Glutamatergic neuron (in vitro differentiated cells): ENCODE data around the gene SETD3. TPM values are rescaled to one million over a fixed set of nuclear protein-coding genes. Genes with fewer than 3 reads are reported as not detected.

Experiments used
- DNase-seq: peaks from one replicate; pipeline ENCODE4 v3.0.0; 2022
- H3K27ac Mint-ChIP-seq: one replicate; pipeline ENCODE4 v1.8.0; 2020; ENCODE audit warnings: mild to moderate bottlenecking, mixed read lengths, inconsistent platforms; ENCODE audit not compliant: unreplicated experiment
- H3K27me3 Mint-ChIP-seq: one replicate; pipeline ENCODE4 v1.8.0; 2020; ENCODE audit warnings: mild to moderate bottlenecking, moderate library complexity, mixed read lengths, inconsistent platforms; ENCODE audit not compliant: unreplicated experiment
- H3K36me3 Mint-ChIP-seq: one replicate; pipeline ENCODE4 v1.8.0; 2020; ENCODE audit warnings: mild to moderate bottlenecking, mixed read lengths, inconsistent platforms; ENCODE audit not compliant: unreplicated experiment
- H3K4me1 Mint-ChIP-seq: one replicate; pipeline ENCODE4 v1.8.0; 2020; ENCODE audit warnings: mild to moderate bottlenecking, low read depth, mixed read lengths, inconsistent platforms; ENCODE audit not compliant: unreplicated experiment
- H3K4me3 Mint-ChIP-seq: one replicate; pipeline ENCODE4 v1.8.0; 2020; ENCODE audit warnings: mild to moderate bottlenecking, mixed read lengths, inconsistent platforms; ENCODE audit not compliant: unreplicated experiment
- H3K9me3 Mint-ChIP-seq: one replicate; pipeline ENCODE4 v1.8.0; 2020; ENCODE audit warnings: mild to moderate bottlenecking, moderate library complexity, mixed read lengths, inconsistent platforms; ENCODE audit not compliant: unreplicated experiment
- total RNA-seq: library from RNA; stranded (reverse); fragmentation: NEBNext Ultra II Directional; extraction: Animal tissue kit (Norgen Biotek cat#: 25700); gene quantifications from one replicate; pipeline ENCODE4 v1.2.1, GENCODE V29; 2021; ENCODE audit not compliant: unreplicated experiment
- TF ChIP-seq, protein P1 (sequence below): fragments of 200-600 bp; sonication (generic); IDR thresholded peaks from one replicate; pipeline ENCODE4 v1.5.0; 2021; ENCODE audit not compliant: partially characterized antibody, unreplicated experiment

Gene SETD3
- total RNA-seq, 1 donor from 2014 or later = 46.2 TPM

GRCh38 chr14:99413172-99413571, 67.5 kb downstream of the SETD3 start:
- Mint-ChIP-seq H3K27ac (no peak overlapping the region), H3K4me1 (peaks cover 23% of the 10 kb centered on the region), H3K36me3 (no peaks in the 10 kb centered on the region), H3K9me3 (no peaks in the 10 kb centered on the region), H3K4me3 (no peak overlapping the region), H3K27me3 (no peaks in the 10 kb centered on the region)
- TF ChIP-seq, protein P1, sequence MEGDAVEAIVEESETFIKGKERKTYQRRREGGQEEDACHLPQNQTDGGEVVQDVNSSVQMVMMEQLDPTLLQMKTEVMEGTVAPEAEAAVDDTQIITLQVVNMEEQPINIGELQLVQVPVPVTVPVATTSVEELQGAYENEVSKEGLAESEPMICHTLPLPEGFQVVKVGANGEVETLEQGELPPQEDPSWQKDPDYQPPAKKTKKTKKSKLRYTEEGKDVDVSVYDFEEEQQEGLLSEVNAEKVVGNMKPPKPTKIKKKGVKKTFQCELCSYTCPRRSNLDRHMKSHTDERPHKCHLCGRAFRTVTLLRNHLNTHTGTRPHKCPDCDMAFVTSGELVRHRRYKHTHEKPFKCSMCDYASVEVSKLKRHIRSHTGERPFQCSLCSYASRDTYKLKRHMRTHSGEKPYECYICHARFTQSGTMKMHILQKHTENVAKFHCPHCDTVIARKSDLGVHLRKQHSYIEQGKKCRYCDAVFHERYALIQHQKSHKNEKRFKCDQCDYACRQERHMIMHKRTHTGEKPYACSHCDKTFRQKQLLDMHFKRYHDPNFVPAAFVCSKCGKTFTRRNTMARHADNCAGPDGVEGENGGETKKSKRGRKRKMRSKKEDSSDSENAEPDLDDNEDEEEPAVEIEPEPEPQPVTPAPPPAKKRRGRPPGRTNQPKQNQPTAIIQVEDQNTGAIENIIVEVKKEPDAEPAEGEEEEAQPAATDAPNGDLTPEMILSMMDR = no peak
- DNase-seq = no peak

DNA sequence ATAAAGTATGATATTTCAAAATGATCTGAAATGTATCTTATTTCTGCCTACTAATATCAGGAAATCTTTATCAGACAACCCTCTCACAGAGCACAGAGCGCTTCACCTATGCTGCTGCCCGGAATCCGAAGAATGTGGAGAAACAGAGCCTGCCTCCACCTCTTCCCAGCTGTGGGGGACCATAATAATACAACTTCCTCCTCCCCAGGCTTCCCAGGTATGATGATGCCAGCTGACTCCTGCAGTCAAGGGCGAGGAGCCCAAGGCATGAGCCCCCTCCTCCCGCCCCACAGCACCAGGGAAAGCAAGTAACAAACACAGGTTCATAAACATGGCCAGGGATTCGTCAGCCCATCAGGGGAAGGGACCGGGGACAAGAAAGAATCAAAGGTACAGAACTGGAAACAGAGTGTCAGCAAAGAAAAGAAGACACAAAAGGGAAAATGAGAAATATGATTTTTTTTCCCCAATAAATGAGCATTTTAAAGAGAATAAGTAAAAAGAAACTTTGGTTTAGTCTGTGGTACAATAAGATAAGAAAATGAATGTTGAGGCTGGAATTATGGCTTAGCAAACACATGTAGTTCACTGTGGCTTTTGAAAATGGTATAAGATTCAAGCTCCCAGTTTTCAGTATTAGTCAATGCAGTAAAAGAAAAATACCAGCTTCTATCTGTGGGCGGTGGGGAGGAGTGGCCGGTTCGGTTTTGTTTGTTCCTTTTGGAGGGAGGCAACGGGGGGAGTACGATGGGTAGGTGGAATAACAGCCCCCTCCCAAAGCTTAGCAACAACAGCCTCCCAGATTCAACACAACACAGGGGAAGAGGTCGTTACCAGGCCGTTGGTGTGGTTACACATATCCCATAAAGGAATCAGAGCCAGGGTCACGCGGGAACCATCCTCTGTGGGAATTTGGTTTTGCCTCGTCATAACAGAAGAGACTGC, 68.3 kb downstream of the SETD3 start:
- no peak for DNase-seq
- peaks cover 23% of the 10 kb centered on the region for H3K4me1 Mint-ChIP-seq

DNA sequence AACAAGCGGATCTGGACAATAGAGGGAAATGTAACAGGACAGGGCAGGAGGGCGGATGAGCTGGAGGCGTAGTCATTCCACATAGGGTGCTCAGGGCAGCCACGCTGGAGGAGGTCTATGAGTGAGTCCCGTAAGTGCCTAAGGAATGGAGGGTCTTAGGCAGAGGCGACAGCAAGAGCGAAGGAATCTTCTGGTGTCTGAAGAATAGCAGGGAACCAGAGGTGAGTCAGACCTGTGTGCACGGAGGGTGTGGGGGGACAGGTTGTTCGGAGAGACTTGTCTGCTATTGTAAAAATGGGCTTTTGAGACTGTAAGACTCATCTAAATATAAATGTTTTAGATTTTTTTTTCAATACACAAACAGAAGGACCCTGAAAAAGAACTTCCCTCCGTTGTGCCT, 70.6 kb downstream of the SETD3 start:
- Mint-ChIP-seq H3K27ac (no peak overlapping the region), H3K27me3 (no peaks in the 10 kb centered on the region), H3K9me3 (no peaks in the 10 kb centered on the region), H3K36me3 (no peaks in the 10 kb centered on the region), H3K4me1 (peaks cover 20% of the 10 kb centered on the region), H3K4me3 (no peak overlapping the region)
- no peak for DNase-seq
- TF ChIP-seq, protein P1 = no peak

More for the DNA sequence above, 68.3 kb downstream of the SETD3 start:
- H3K9me3 Mint-ChIP-seq = no peaks in the 10 kb centered on the region
- no peaks in the 10 kb centered on the region for H3K36me3 Mint-ChIP-seq
- H3K4me3 Mint-ChIP-seq = no peak overlapping the region
- TF ChIP-seq, protein P1 = no peak
- H3K27ac Mint-ChIP-seq = no peak overlapping the region
- H3K27me3 Mint-ChIP-seq = no peaks in the 10 kb centered on the region

- Mint-ChIP-seq H3K4me3 (no peak overlapping the region), H3K27ac (no peak overlapping the region), H3K36me3 (no peaks in the 10 kb centered on the region), H3K9me3 (no peaks in the 10 kb centered on the region), H3K27me3 (no peaks in the 10 kb centered on the region), H3K4me1 (peaks cover 19% of the 10 kb centered on the region)
- TF ChIP-seq, protein P1 = no peak
- no peak for DNase-seq
These were observed 71.7 kb downstream of the SETD3 start for GRCh38 chr14:99408971-99409289.

DNA sequence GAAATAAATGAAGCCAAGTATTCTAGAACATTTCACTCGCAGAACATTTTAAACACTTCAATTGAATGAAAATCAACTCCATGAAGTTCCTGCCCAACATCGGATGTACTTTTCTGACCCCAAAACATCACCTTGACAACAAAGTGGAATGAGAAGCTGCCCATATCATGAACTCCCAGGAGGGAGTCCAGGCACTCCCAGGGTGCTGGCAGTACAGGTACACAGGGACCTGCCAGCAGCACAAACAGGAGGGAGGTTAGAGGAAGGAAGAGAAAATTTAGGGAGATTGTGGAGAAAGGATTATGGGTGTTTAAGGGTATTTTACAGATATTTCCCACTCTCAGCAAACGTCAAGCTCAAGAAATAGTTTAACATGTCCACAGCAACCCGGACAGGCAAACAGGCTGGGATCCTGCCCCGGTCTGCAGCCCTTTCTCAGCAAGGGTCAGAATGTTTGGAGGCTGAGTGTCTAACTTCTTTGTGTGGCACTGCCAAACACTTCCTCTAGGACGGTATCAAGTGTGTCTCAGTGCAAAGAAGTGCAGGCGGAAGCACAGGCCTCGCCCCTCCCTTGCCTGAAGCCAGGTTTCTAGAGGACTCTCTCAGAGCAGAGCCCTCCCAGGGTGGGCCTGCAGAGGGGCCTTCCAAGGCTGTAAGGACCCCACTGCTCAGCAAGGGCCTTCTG, 72.2 kb downstream of the SETD3 start:
- no peaks in the 10 kb centered on the region for H3K27me3 Mint-ChIP-seq
- no peak for DNase-seq
- H3K36me3 Mint-ChIP-seq = no peaks in the 10 kb centered on the region
- peaks cover 14% of the 10 kb centered on the region for H3K4me1 Mint-ChIP-seq
- TF ChIP-seq, protein P1 = no peak
- no peaks in the 10 kb centered on the region for H3K9me3 Mint-ChIP-seq
- no peak overlapping the region for H3K4me3 Mint-ChIP-seq
- no peak overlapping the region for H3K27ac Mint-ChIP-seq
